HEK293 (cell line): ENCODE measurements around the gene MBD6.

Experiments
- GLI2 ChIP-seq: fragments of 450-650 bp; formaldehyde crosslinking; IDR thresholded peaks from 2 replicates; pipeline ENCODE4; 2017; ENCODE audit warnings: missing biosample characterization, missing genetic modification characterization, low read depth, borderline replicate concordance
- REPIN1 ChIP-seq: fragments of 450-650 bp; formaldehyde crosslinking; IDR thresholded peaks from 2 replicates; pipeline ENCODE4 v1.5.1; 2017; ENCODE audit warnings: missing biosample characterization, missing genetic modification characterization, low read depth
- SP3 ChIP-seq: fragments of 450-650 bp; formaldehyde crosslinking; IDR thresholded peaks from 2 replicates; pipeline ENCODE4 v1.5.1; 2016; ENCODE audit warnings: missing biosample characterization, missing genetic modification characterization
- ZBTB21 ChIP-seq: fragments of 450-650 bp; formaldehyde crosslinking; IDR thresholded peaks from 2 replicates; pipeline ENCODE4 v1.5.1; 2017; ENCODE audit warnings: missing biosample characterization, missing genetic modification characterization
- ZNF23 ChIP-seq: fragments of 450-650 bp; formaldehyde crosslinking; IDR thresholded peaks from 2 replicates; pipeline ENCODE4 v1.5.1; 2016; ENCODE audit warnings: missing biosample characterization, missing genetic modification characterization, borderline replicate concordance
- ZNF292 ChIP-seq: fragments of 450-650 bp; formaldehyde crosslinking; IDR thresholded peaks from 2 replicates; pipeline ENCODE4 v1.5.1; 2016; ENCODE audit warnings: low read depth, missing biosample characterization, missing genetic modification characterization, borderline replicate concordance
- TF ChIP-seq, protein P1 (sequence below): fragments of 450-650 bp; formaldehyde crosslinking; IDR thresholded peaks from 2 replicates; pipeline ENCODE4 v1.5.1; 2016; ENCODE audit warnings: missing biosample characterization, missing genetic modification characterization
- TF ChIP-seq, protein P2 (sequence below): fragments of 450-650 bp; formaldehyde crosslinking; IDR thresholded peaks from 2 replicates; pipeline ENCODE4 v1.5.1; 2016; ENCODE audit warnings: missing biosample characterization, missing genetic modification characterization

DNA sequence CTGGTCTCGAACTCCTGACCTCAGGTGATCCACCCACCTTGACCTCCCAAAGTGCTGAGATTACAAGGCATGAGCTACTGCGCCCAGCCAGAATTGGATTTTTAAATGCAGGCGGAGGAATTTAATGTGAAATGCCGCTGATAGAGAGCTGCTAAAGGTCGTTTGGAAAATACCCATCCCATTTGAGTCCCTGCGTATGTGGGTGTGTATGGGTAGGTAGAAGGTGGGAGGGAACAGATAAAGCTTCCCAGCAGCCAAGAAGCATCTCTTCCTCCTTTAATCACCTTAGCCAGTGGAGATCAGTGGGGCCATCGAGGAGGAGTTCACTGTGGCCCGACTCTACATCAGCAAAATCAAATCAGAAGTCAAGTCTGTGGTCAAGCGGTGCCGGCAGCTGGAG is 52.2 kb downstream of the MBD6 start:
- TF ChIP-seq, protein P1, sequence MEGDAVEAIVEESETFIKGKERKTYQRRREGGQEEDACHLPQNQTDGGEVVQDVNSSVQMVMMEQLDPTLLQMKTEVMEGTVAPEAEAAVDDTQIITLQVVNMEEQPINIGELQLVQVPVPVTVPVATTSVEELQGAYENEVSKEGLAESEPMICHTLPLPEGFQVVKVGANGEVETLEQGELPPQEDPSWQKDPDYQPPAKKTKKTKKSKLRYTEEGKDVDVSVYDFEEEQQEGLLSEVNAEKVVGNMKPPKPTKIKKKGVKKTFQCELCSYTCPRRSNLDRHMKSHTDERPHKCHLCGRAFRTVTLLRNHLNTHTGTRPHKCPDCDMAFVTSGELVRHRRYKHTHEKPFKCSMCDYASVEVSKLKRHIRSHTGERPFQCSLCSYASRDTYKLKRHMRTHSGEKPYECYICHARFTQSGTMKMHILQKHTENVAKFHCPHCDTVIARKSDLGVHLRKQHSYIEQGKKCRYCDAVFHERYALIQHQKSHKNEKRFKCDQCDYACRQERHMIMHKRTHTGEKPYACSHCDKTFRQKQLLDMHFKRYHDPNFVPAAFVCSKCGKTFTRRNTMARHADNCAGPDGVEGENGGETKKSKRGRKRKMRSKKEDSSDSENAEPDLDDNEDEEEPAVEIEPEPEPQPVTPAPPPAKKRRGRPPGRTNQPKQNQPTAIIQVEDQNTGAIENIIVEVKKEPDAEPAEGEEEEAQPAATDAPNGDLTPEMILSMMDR (tag by site-specific recombination): no peak
- TF ChIP-seq SP3 (tag by site-specific recombination) (no peak), ZNF23 (tag by site-specific recombination) (no peak), REPIN1 (tag by site-specific recombination) (no peak), ZNF292 (tag by site-specific recombination) (no peak), GLI2 (tag by site-specific recombination) (no peak), ZBTB21 (tag by site-specific recombination) (no peak)
- TF ChIP-seq, protein P2, sequence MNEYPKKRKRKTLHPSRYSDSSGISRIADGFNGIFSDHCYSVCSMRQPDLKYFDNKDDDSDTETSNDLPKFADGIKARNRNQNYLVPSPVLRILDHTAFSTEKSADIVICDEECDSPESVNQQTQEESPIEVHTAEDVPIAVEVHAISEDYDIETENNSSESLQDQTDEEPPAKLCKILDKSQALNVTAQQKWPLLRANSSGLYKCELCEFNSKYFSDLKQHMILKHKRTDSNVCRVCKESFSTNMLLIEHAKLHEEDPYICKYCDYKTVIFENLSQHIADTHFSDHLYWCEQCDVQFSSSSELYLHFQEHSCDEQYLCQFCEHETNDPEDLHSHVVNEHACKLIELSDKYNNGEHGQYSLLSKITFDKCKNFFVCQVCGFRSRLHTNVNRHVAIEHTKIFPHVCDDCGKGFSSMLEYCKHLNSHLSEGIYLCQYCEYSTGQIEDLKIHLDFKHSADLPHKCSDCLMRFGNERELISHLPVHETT (tag by site-specific recombination): no peak
